ENCODE measurements around the gene RBM15. TPM values are rescaled to one million over a fixed set of nuclear protein-coding genes. Genes with fewer than 3 reads are reported as not detected.

RBM15 gene
- total RNA-seq, 1 experiment from 2014 or later = 36.1 TPM

DNA sequence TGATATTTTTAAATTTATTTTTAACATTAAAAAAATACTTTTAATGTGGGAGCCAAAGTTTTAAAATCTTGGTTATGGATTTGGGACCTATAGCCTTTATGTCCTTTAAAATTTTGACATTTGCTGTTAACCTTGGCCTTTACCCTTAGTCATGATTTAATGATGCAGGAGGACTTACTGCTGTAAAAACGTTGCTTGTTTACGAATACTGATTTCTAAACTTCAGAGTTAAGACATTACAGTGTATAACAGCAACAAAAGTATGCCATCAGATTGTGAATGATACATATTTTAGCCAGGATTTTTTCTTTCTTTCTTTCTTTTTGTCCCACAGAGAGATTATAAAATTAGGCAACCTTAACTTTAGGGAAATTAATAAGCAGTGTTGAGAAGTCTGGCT, 8.9 kb downstream of the RBM15 start:
- Histone ChIP-seq H3K4me1 (peaks cover 7% of the 10 kb centered on the region; the same call in 1 of the 2 replicates), H3K36me3 (ENCODE audit: control insufficient read depth, insufficient read depth, low read length) (no peaks in the 10 kb centered on the region), H3K4me3 (ENCODE audit: low read depth, low read length) (no peak overlapping the region), H3K9me3 (no peaks in the 10 kb centered on the region), H3K27me3 (replicated peaks; ENCODE audit: control insufficient read depth, insufficient read depth, low read length) (no peaks in the 10 kb centered on the region)
- no peak for DNase-seq
- Mint-ChIP-seq H3K27ac (ENCODE audit: unreplicated experiment) (no peak overlapping the region), H3K27me3 (ENCODE audit: insufficient read depth, unreplicated experiment) (no peaks in the 10 kb centered on the region), H3K4me1 (ENCODE audit: low read depth, unreplicated experiment) (peaks cover 18% of the 10 kb centered on the region), H3K4me3 (ENCODE audit: unreplicated experiment) (no peak overlapping the region), H3K9me3 (ENCODE audit: unreplicated experiment) (no peaks in the 10 kb centered on the region), H3K36me3 (ENCODE audit: insufficient read depth, unreplicated experiment) (peaks cover 55% of the 10 kb centered on the region)
- ChIA-PET POLR2A (interaction anchor here (1.2 kb wide), 1 partner anchor 9 kb away, joined by 7 read pairs; the partner anchor contains the start of gene RBM15), CTCF (interaction anchor here (1.2 kb wide), 1 partner anchor 10 kb away, joined by 3 read pairs; no protein-coding TSS in a partner anchor)
- TF ChIP-seq, protein P1, sequence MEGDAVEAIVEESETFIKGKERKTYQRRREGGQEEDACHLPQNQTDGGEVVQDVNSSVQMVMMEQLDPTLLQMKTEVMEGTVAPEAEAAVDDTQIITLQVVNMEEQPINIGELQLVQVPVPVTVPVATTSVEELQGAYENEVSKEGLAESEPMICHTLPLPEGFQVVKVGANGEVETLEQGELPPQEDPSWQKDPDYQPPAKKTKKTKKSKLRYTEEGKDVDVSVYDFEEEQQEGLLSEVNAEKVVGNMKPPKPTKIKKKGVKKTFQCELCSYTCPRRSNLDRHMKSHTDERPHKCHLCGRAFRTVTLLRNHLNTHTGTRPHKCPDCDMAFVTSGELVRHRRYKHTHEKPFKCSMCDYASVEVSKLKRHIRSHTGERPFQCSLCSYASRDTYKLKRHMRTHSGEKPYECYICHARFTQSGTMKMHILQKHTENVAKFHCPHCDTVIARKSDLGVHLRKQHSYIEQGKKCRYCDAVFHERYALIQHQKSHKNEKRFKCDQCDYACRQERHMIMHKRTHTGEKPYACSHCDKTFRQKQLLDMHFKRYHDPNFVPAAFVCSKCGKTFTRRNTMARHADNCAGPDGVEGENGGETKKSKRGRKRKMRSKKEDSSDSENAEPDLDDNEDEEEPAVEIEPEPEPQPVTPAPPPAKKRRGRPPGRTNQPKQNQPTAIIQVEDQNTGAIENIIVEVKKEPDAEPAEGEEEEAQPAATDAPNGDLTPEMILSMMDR (IDR thresholded peaks at IDR 0.05; ENCODE audit: insufficient read depth in 1 of 2, low read depth in 1 of 2, low read length in 1 of 2, severe bottlenecking in 1 of 2, unreplicated experiment in 1 of 2) = no peak
- BruUV-seq (replicated peaks) = no TSS peak
- intact Hi-C loops (cut with micrococcal nuclease; ENCODE audit: unreplicated experiment) = no loop called here

DNA sequence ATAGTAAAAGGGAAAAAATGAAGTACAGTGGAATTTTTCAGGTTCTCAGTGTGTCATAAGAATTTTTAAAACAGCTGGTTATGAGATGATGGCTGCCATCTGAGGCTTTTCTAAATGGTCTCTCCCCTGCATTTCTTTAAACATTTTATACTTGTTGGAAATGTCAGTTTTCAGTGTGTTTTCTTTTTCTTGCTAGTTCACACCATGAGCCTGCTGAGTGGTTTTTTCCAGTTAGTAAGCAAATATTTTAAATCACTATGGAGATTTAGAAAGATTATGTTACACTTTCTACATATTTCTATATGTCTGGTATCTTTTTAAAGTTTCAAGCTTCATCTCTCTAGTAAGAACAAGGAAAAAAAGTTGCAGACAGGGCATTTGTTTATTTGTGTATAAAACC, 9.6 kb downstream of the RBM15 start:
- no peaks in the 10 kb centered on the region for H3K9me3 ChIP-seq
- no TSS peak for BruUV-seq (replicated peaks)
- Mint-ChIP-seq H3K36me3 (ENCODE audit: insufficient read depth, unreplicated experiment) (peaks cover 48% of the 10 kb centered on the region), H3K27ac (ENCODE audit: unreplicated experiment) (no peak overlapping the region), H3K4me3 (ENCODE audit: unreplicated experiment) (no peak overlapping the region), H3K4me1 (ENCODE audit: low read depth, unreplicated experiment) (peaks cover 18% of the 10 kb centered on the region), H3K9me3 (ENCODE audit: unreplicated experiment) (no peaks in the 10 kb centered on the region), H3K27me3 (ENCODE audit: insufficient read depth, unreplicated experiment) (no peaks in the 10 kb centered on the region)
- POLR2A ChIA-PET = interaction anchor here (1.2 kb wide), 1 partner anchor 10 kb away, joined by 7 read pairs; the partner anchor contains the start of gene RBM15
- H3K4me1 ChIP-seq = peaks cover 7% of the 10 kb centered on the region; the same call in 1 of the 2 replicates
- CTCF ChIA-PET = interaction anchor here (1.2 kb wide), 1 partner anchor 11 kb away, joined by 3 read pairs; no protein-coding TSS in a partner anchor
- no peak for DNase-seq
- TF ChIP-seq, protein P1 (IDR thresholded peaks at IDR 0.05; ENCODE audit: insufficient read depth in 1 of 2, low read depth in 1 of 2, low read length in 1 of 2, severe bottlenecking in 1 of 2, unreplicated experiment in 1 of 2) = no peak
- no peaks in the 10 kb centered on the region for H3K27me3 ChIP-seq (replicated peaks; ENCODE audit: control insufficient read depth, insufficient read depth, low read length)
- no peaks in the 10 kb centered on the region for H3K36me3 ChIP-seq (ENCODE audit: control insufficient read depth, insufficient read depth, low read length)
- intact Hi-C loops (cut with micrococcal nuclease; ENCODE audit: unreplicated experiment) = no loop called here
- no peak overlapping the region for H3K4me3 ChIP-seq (ENCODE audit: low read depth, low read length)

DNA sequence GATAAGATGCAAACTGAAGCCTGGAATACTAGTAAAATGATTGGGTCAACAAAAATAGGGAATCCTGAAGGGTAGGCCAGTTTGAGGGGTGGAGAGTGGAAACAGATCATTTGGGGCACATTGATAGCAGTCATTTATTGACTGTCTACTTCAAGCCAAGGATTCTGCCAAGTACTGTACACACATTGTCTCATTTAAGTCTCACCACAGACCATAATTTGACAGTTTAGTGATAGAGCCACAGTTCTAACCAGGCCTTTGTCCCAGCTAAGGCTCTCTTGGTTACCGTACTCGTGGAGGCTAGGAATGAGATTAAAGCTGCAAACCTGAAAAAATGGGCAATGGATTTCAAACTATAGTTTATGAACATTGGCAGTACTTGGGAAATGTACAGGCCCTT, 11.2 kb downstream of the RBM15 start:
- no peaks in the 10 kb centered on the region for H3K9me3 ChIP-seq
- peaks cover 37% of the 10 kb centered on the region for H3K36me3 Mint-ChIP-seq (ENCODE audit: insufficient read depth, unreplicated experiment)
- no peak overlapping the region for H3K27ac Mint-ChIP-seq (ENCODE audit: unreplicated experiment)
- H3K36me3 ChIP-seq (ENCODE audit: control insufficient read depth, insufficient read depth, low read length) = no peaks in the 10 kb centered on the region
- H3K27me3 Mint-ChIP-seq (ENCODE audit: insufficient read depth, unreplicated experiment) = no peaks in the 10 kb centered on the region
- H3K4me3 Mint-ChIP-seq (ENCODE audit: unreplicated experiment) = no peak overlapping the region
- ChIA-PET POLR2A (no interaction called here), CTCF (interaction anchor here (0.7 kb wide), 1 partner anchor 12 kb away, joined by 4 read pairs; the partner anchor contains the start of gene RBM15)
- TF ChIP-seq, protein P1 (IDR thresholded peaks at IDR 0.05; ENCODE audit: insufficient read depth in 1 of 2, low read depth in 1 of 2, low read length in 1 of 2, severe bottlenecking in 1 of 2, unreplicated experiment in 1 of 2) = no peak
- no TSS peak for BruUV-seq (replicated peaks)
- DNase-seq = no peak
- intact Hi-C loops (cut with micrococcal nuclease; ENCODE audit: unreplicated experiment) = no loop called here
- no peak overlapping the region for H3K4me3 ChIP-seq (ENCODE audit: low read depth, low read length)
- H3K4me1 ChIP-seq = peaks cover 7% of the 10 kb centered on the region; the same call in 1 of the 2 replicates
- H3K9me3 Mint-ChIP-seq (ENCODE audit: unreplicated experiment) = no peaks in the 10 kb centered on the region
- peaks cover 15% of the 10 kb centered on the region for H3K4me1 Mint-ChIP-seq (ENCODE audit: low read depth, unreplicated experiment)
- no peaks in the 10 kb centered on the region for H3K27me3 ChIP-seq (replicated peaks; ENCODE audit: control insufficient read depth, insufficient read depth, low read length)
